GM18951 (cell line): Measurements from ENCODE around the gene OTUB2.
A peak's percentile ranks its signal among the peaks of the same experiment; 100 is the strongest.

Source experiments
- POLR2A ChIP-seq: IDR thresholded peaks from 4 replicates; pipeline ENCODE4 v1.6.1; 2011; ENCODE audit warnings: mild to moderate bottlenecking; ENCODE audit not compliant: insufficient read length, insufficient read depth; ENCODE audit errors: extremely low read depth
- in situ Hi-C: fragments of 300-500 bp; cut with MboI; formaldehyde crosslinking; loops from one replicate; pipeline ENCODE4 v1.12.0; 2022; ENCODE audit warnings: low sequenced_read_pairs, mixed read lengths, inconsistent platforms; ENCODE audit not compliant: unreplicated experiment

Gene OTUB2

GRCh38 chr14:94026173-94026888 lies at the start of gene OTUB2:
TSS of gene OTUB2 (plus strand) at chr14:94026340. CDS start at chr14:94026538, 198 bp downstream.
- no peak for TF ChIP-seq POLR2A
- in situ Hi-C loops = no loop called here

- peak; percentile 35 for TF ChIP-seq POLR2A
- in situ Hi-C loops = no loop called here
Observed at GRCh38 chr14:93976477-93977057, 49.6 kb upstream of the OTUB2 start, which contains the start of gene ASB2. TSS of gene ASB2 (minus strand) at chr14:93976570. CDS start at chr14:93964539, 12,031 bp downstream.

GRCh38 chr14:93977171-93977570 lies 49.0 kb upstream of the OTUB2 start:
- in situ Hi-C loops = no loop called here
- TF ChIP-seq POLR2A = no peak

- TF ChIP-seq POLR2A = no peak
- in situ Hi-C loops = no loop called here
Observed at GRCh38 chr14:93977790-93978581, 48.2 kb upstream of the OTUB2 start.

GRCh38 chr14:93978735-93979134 lies 47.4 kb upstream of the OTUB2 start:
- no peak for TF ChIP-seq POLR2A
- in situ Hi-C loops = no loop called here

GRCh38 chr14:93980456-93981201 lies 45.5 kb upstream of the OTUB2 start:
- in situ Hi-C loops = no loop called here

GRCh38 chr14:93981316-93982229 lies 44.6 kb upstream of the OTUB2 start:
- TF ChIP-seq POLR2A = no peak
- in situ Hi-C loops = no loop called here

More at GRCh38 chr14:93980456-93981201, 45.5 kb upstream of the OTUB2 start:
- no peak for TF ChIP-seq POLR2A

- in situ Hi-C loops = no loop called here
- no peak for TF ChIP-seq POLR2A
Observed at GRCh38 chr14:93982230-93983007, 43.7 kb upstream of the OTUB2 start.

- in situ Hi-C loops = no loop called here
- TF ChIP-seq POLR2A = no peak
Observed at GRCh38 chr14:93984070-93984469, 42.1 kb upstream of the OTUB2 start.

GRCh38 chr14:93984987-93985410 lies 41.1 kb upstream of the OTUB2 start:
- in situ Hi-C loops = no loop called here
- TF ChIP-seq POLR2A = no peak

GRCh38 chr14:93986955-93987354 lies 39.2 kb upstream of the OTUB2 start:
- in situ Hi-C loops = no loop called here
- TF ChIP-seq POLR2A = no peak

GRCh38 chr14:93987376-93987775 lies 38.8 kb upstream of the OTUB2 start:
- in situ Hi-C loops = no loop called here
- no peak for TF ChIP-seq POLR2A
